ENCODE measurements around the gene SSTR1. TPM values are rescaled to one million over a fixed set of nuclear protein-coding genes. Genes with fewer than 3 reads are reported as not detected.

SSTR1 gene
- total RNA-seq, 2 experiments from 2014 or later, result not detected

DNA sequence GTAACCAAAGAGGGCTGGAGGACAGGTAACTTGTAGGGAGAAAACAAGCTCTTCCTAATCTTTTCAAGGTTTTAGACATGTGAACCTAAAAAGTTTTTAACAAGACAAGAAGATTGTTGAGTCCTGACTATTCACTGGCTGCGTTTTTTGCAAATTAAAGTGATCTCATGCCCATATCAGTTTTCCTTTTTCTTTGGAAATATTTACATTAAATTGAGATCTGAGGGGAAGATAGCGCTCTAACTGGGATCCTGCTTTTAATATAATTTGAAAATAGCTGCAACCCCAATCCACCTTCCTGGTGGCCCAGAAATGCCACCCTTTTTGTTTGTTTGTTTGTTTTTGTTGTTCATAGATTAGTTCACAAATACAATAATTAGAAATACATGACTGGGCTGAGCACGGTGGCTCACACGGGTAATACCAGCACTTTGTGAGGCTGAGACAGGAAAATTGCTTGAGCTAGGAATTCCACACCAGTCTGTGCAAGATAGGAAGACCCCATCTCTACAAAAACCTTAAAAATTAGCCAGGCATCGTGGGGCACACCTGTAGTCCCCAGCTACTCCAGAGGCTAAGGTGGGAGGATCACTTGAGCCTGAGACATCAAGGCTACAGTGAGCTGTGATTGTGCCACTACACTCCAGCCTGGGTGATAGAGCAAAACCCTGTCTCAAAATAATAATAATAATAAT lies 2.4 kb upstream of the SSTR1 start:
- Mint-ChIP-seq H3K9me3 (no peaks in the 10 kb centered on the region), H3K36me3 (no peaks in the 10 kb centered on the region), H3K27me3 (peaks cover 36% of the 10 kb centered on the region), H3K27ac (no peak overlapping the region), H3K4me1 (ENCODE audit: low read depth) (peaks cover 17% of the 10 kb centered on the region), H3K4me3 (no peak overlapping the region)
- ChIA-PET CTCF (interaction anchor here (0.7 kb wide), 1 partner anchor 47 kb away, joined by 3 read pairs; no protein-coding TSS in a partner anchor), POLR2A (no interaction called here)
- intact Hi-C loops (cut with micrococcal nuclease), result loop anchor here (5.0 kb wide), 1 partner anchor 52 kb away; the partner anchor contains the start of gene CLEC14A
- DNase-seq, result no peak

DNA sequence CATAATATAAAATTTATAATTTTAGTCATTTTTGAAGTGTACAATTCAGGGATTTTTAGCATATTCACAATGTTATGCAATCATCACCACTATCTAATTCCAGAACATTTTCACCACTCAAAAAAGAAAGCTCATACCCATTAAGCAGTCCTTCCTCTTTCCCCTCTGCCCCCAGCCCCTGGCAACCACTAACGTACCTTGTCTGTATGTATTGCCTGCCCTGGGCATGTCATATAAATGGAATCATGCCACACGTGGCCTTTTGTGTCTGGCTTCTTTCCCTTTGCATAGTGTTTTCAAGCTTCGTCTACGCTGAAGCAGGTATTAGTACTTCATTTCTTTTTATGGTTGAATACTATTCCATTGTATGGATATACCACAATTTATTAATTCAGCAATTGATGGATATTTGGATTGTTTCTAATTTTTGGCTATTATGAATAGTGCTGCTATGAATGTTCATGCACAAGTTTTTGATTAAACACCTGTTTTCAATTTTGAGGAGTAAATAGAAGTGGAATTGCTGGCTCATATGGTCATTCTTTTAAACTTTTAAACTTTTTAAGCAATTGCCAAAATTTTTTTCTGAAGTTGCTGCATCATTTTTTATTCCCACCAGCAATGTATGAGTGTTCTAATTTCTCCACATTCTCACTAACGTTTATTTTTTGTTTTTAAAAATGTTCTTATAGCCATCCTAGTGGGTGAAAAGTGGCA lies 1.6 kb upstream of the SSTR1 start:
- CTCF ChIA-PET, result no interaction called here
- Mint-ChIP-seq H3K27ac (no peak overlapping the region), H3K4me1 (ENCODE audit: low read depth) (peaks cover 22% of the 10 kb centered on the region), H3K27me3 (peaks cover 44% of the 10 kb centered on the region), H3K36me3 (no peaks in the 10 kb centered on the region), H3K4me3 (no peak overlapping the region), H3K9me3 (no peaks in the 10 kb centered on the region)
- no peak for DNase-seq
- intact Hi-C loops (cut with micrococcal nuclease), result loop anchor here (5.0 kb wide), 1 partner anchor 51 kb away; the partner anchor contains the start of gene CLEC14A
- POLR2A ChIA-PET, result no interaction called here

DNA sequence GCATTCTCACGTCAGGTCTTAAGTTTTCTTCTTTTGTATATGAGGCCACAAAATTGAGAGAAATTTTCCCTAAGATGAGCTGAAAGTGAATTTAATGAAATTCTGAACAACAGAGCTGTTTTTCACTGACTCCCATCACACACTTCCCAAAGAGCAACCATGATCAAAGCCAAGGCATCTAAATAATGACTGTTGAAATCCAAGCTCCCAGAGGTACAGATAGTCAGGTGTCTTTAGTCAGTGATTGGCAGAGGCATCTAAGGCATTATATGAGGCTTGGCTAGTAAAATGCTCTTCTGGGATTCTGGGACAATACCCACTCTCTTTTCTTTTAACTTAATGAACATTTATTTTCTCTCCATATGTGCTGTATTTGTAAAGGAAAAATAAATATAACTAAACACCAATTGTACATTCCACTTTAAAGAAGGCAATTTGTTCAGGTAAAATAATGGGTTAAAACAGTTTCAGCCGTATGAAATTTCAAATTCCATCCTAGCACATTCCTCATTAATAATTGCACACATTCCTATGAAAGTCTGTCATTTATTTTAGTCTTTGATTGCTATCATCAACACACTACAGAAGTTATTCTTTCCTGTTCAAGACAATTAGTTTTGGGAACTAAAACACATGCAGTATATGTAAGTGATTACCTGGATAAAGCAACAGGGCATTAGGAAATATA lies 871 bp upstream of the SSTR1 start:
- ChIA-PET CTCF (no interaction called here), POLR2A (no interaction called here)
- H3K27ac Mint-ChIP-seq, result no peak overlapping the region
- peaks cover 24% of the 10 kb centered on the region for H3K4me1 Mint-ChIP-seq (ENCODE audit: low read depth)
- H3K27me3 Mint-ChIP-seq, result peaks cover 45% of the 10 kb centered on the region
- no peaks in the 10 kb centered on the region for H3K36me3 Mint-ChIP-seq
- DNase-seq, result no peak
- no peaks in the 10 kb centered on the region for H3K9me3 Mint-ChIP-seq
- no peak overlapping the region for H3K4me3 Mint-ChIP-seq
- intact Hi-C loops (cut with micrococcal nuclease), result loop anchor here (5.0 kb wide), 1 partner anchor 50 kb away; the partner anchor contains the start of gene CLEC14A

DNA sequence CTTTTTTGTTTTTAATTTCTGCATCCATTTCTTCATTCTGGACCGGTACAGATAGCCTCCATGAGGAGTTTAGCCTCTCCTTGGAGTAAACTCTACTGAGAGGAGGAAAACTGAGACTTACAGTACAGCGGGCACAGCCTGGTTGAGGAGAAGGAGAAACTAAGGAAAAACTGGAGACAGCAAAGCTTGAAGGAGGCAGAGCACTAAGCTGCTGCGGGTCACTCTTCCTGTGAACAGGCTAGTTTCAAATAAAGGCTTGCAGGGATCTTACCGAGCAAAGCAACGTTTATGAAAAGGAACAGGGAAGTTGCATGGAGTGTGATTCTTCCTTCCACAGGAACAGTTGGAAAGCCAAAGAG lies 348 bp upstream of the SSTR1 start:
- ChIA-PET CTCF (interaction anchor here (0.6 to 0.9 kb wide), 2 partner anchors 205 to 221 kb away, joined by 3 to 4 read pairs; no protein-coding TSS in a partner anchor), POLR2A (interaction anchor here (0.7 kb wide), 1 partner anchor 22 kb away, joined by 4 read pairs; no protein-coding TSS in a partner anchor)
- H3K9me3 Mint-ChIP-seq, result no peaks in the 10 kb centered on the region
- intact Hi-C loops (cut with micrococcal nuclease), result loop anchor here (5.0 kb wide), 1 partner anchor 50 kb away; the partner anchor contains the start of gene CLEC14A
- H3K4me1 Mint-ChIP-seq (ENCODE audit: low read depth), result peaks cover 25% of the 10 kb centered on the region
- no peaks in the 10 kb centered on the region for H3K36me3 Mint-ChIP-seq
- DNase-seq, result no peak
- no peak overlapping the region for H3K4me3 Mint-ChIP-seq
- H3K27me3 Mint-ChIP-seq, result peaks cover 47% of the 10 kb centered on the region
- no peak overlapping the region for H3K27ac Mint-ChIP-seq

DNA sequence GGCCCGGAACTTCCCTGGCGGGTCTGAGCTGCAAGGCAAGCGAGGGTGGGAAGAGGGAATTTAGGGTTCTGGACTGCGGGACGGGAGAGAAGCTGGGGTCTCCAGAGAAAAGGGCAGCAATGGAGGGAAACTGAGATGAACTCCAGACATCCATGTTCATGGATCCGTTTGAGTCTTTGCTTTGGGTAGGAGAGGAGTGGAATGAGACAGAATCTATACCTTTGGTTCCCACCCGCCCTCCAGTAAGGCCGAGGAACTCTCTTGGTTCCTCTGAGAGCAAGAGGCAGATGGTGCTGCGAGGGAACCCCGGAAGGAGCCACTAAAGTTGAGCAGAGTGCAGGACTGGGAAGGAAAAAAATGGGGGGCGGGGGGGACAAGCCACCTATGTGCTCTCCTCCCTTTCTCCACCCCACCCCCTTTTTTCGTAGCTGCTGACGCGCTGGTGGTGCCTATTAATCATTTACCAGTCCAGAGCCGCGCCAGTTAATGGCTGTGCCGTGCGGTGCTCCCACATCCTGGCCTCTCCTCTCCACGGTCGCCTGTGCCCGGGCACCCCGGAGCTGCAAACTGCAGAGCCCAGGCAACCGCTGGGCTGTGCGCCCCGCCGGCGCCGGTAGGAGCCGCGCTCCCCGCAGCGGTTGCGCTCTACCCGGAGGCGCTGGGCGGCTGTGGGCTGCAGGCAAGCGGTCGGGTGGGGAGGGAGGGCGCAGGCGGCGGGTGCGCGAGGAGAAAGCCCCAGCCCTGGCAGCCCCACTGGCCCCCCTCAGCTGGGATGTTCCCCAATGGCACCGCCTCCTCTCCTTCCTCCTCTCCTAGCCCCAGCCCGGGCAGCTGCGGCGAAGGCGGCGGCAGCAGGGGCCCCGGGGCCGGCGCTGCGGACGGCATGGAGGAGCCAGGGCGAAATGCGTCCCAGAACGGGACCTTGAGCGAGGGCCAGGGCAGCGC lies 1.2 kb downstream of the SSTR1 start:
- intact Hi-C loops (cut with micrococcal nuclease), result loop anchor here (5.0 kb wide), 1 partner anchor 48 kb away; the partner anchor contains the start of gene CLEC14A

DNA sequence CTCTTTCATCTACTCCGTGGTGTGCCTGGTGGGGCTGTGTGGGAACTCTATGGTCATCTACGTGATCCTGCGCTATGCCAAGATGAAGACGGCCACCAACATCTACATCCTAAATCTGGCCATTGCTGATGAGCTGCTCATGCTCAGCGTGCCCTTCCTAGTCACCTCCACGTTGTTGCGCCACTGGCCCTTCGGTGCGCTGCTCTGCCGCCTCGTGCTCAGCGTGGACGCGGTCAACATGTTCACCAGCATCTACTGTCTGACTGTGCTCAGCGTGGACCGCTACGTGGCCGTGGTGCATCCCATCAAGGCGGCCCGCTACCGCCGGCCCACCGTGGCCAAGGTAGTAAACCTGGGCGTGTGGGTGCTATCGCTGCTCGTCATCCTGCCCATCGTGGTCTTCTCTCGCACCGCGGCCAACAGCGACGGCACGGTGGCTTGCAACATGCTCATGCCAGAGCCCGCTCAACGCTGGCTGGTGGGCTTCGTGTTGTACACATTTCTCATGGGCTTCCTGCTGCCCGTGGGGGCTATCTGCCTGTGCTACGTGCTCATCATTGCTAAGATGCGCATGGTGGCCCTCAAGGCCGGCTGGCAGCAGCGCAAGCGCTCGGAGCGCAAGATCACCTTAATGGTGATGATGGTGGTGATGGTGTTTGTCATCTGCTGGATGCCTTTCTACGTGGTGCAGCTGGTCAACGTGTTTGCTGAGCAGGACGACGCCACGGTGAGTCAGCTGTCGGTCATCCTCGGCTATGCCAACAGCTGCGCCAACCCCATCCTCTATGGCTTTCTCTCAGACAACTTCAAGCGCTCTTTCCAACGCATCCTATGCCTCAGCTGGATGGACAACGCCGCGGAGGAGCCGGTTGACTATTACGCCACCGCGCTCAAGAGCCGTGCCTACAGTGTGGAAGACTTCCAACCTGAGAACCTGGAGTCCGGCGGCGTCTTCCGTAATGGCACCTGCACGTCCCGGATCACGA lies 2.2 kb downstream of the SSTR1 start:
- no peaks in the 10 kb centered on the region for H3K36me3 Mint-ChIP-seq
- peak overlapping the region; percentile 43 for H3K4me3 Mint-ChIP-seq
- intact Hi-C loops (cut with micrococcal nuclease), result loop anchor here (5.0 kb wide), 2 partner anchors 47 to 613 kb away; partner anchors contain the start of genes CLEC14A, FOXA1 and TTC6
- ChIA-PET POLR2A (no interaction called here), CTCF (interaction anchor here (1.2 kb wide), 1 partner anchor 13 kb away, joined by 3 read pairs; no protein-coding TSS in a partner anchor)
- peak; percentile 9 for DNase-seq
- H3K4me1 Mint-ChIP-seq (ENCODE audit: low read depth), result peaks cover 25% of the 10 kb centered on the region
- H3K27me3 Mint-ChIP-seq, result peaks cover 54% of the 10 kb centered on the region
- H3K27ac Mint-ChIP-seq, result no peak overlapping the region
- no peaks in the 10 kb centered on the region for H3K9me3 Mint-ChIP-seq

More for the DNA sequence above, 1.2 kb downstream of the SSTR1 start:
- CTCF ChIA-PET, result no interaction called here
- H3K4me3 Mint-ChIP-seq, result peak overlapping the region; percentile 52
- no peaks in the 10 kb centered on the region for H3K9me3 Mint-ChIP-seq
- H3K36me3 Mint-ChIP-seq, result no peaks in the 10 kb centered on the region
- peak; percentile 25 for DNase-seq
- H3K4me1 Mint-ChIP-seq (ENCODE audit: low read depth), result peaks cover 25% of the 10 kb centered on the region
- peak overlapping the region; percentile 6 for H3K27ac Mint-ChIP-seq
- H3K27me3 Mint-ChIP-seq, result peaks cover 54% of the 10 kb centered on the region
- POLR2A ChIA-PET, result no interaction called here

DNA sequence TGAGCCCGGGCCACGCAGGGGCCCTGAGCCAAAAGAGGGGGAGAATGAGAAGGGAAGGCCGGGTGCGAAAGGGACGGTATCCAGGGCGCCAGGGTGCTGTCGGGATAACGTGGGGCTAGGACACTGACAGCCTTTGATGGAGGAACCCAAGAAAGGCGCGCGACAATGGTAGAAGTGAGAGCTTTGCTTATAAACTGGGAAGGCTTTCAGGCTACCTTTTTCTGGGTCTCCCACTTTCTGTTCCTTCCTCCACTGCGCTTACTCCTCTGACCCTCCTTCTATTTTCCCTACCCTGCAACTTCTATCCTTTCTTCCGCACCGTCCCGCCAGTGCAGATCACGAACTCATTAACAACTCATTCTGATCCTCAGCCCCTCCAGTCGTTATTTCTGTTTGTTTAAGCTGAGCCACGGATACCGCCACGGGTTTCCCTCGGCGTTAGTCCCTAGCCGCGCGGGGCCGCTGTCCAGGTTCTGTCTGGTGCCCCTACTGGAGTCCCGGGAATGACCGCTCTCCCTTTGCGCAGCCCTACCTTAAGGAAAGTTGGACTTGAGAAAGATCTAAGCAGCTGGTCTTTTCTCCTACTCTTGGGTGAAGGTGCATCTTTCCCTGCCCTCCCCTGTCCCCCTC lies 3.0 kb downstream of the SSTR1 start:
- peaks cover 54% of the 10 kb centered on the region for H3K27me3 Mint-ChIP-seq
- peaks cover 25% of the 10 kb centered on the region for H3K4me1 Mint-ChIP-seq (ENCODE audit: low read depth)
- no peak for DNase-seq
- intact Hi-C loops (cut with micrococcal nuclease), result loop anchor here (5.0 kb wide), 1 partner anchor 613 kb away; the partner anchor contains the start of genes FOXA1 and TTC6
- CTCF ChIA-PET, result interaction anchor here (0.6 to 1.2 kb wide), 4 partner anchors 13 to 632 kb away, joined by 3 read pairs; no protein-coding TSS in a partner anchor
- H3K27ac Mint-ChIP-seq, result no peak overlapping the region
- no peaks in the 10 kb centered on the region for H3K9me3 Mint-ChIP-seq
- no peak overlapping the region for H3K4me3 Mint-ChIP-seq
- no peaks in the 10 kb centered on the region for H3K36me3 Mint-ChIP-seq
- POLR2A ChIA-PET, result no interaction called here

DNA sequence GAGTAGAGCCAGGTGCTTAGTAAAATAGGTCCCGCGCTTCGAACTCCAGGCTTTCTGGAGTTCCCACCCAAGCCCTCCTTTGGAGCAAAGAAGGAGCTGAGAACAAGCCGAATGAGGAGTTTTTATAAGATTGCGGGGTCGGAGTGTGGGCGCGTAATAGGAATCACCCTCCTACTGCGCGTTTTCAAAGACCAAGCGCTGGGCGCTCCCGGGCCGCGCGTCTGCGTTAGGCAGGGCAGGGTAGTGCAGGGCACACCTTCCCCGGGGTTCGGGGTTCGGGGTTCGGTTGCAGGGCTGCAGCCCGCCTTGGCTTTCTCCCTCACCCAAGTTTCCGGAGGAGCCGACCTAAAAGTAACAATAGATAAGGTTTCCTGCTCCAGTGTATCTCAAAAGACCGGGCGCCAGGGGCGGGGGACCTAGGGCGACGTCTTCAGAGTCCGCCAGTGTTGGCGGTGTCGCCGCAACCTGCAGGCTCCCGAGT lies 3.6 kb downstream of the SSTR1 start:
- Mint-ChIP-seq H3K36me3 (no peaks in the 10 kb centered on the region), H3K4me1 (ENCODE audit: low read depth) (peaks cover 25% of the 10 kb centered on the region), H3K27ac (no peak overlapping the region), H3K27me3 (peaks cover 52% of the 10 kb centered on the region), H3K4me3 (no peak overlapping the region), H3K9me3 (no peaks in the 10 kb centered on the region)
- no peak for DNase-seq
- POLR2A ChIA-PET, result no interaction called here
- intact Hi-C loops (cut with micrococcal nuclease), result loop anchor here (5.0 kb wide), 1 partner anchor 614 kb away; the partner anchor contains the start of genes FOXA1 and TTC6
- CTCF ChIA-PET, result interaction anchor here (0.6 to 1.2 kb wide), 4 partner anchors 14 to 631 kb away, joined by 3 read pairs; no protein-coding TSS in a partner anchor

DNA sequence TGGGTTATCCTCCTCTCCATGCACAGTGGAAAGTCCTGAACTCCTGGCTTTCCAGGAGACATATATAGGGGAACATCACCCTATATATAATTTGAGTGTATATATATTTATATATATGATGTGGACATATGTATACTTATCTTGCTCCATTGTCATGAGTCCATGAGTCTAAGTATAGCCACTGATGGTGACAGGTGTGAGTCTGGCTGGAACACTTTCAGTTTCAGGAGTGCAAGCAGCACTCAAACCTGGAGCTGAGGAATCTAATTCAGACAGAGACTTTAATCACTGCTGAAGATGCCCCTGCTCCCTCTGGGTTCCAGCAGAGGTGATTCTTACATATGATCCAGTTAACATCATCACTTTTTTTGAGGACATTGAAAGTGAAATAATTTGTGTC lies 4.4 kb downstream of the SSTR1 start:
- intact Hi-C loops (cut with micrococcal nuclease), result loop anchor here (5.0 kb wide), 1 partner anchor 615 kb away; the partner anchor contains the start of genes FOXA1 and TTC6
- ChIA-PET CTCF (no interaction called here), POLR2A (no interaction called here)
- Mint-ChIP-seq H3K27ac (no peak overlapping the region), H3K27me3 (peaks cover 45% of the 10 kb centered on the region), H3K36me3 (no peaks in the 10 kb centered on the region), H3K4me1 (ENCODE audit: low read depth) (peaks cover 25% of the 10 kb centered on the region), H3K4me3 (no peak overlapping the region), H3K9me3 (no peaks in the 10 kb centered on the region)
- DNase-seq, result no peak

DNA sequence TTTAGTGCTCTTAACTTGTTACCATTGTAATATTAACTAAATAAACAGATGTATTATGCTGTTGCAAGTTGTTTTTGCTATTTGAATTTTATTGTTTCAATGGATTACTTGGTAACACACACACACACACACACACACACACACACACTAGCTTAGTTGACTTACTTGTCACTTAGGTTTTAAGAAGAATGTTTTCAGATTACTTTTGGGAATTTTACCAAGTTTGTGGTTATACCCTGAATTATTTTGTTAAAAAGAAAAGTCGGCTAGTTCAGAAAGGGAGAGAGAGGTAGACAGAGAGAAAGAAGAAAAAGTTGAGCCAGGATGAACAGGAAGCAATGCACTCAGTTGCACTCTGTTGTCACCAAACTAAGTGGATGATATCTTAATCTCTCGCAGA lies 5.3 kb downstream of the SSTR1 start:
- H3K36me3 Mint-ChIP-seq, result no peaks in the 10 kb centered on the region
- no peak overlapping the region for H3K27ac Mint-ChIP-seq
- H3K4me3 Mint-ChIP-seq, result no peak overlapping the region
- CTCF ChIA-PET, result no interaction called here
- H3K27me3 Mint-ChIP-seq, result peaks cover 36% of the 10 kb centered on the region
- no peaks in the 10 kb centered on the region for H3K9me3 Mint-ChIP-seq
- POLR2A ChIA-PET, result no interaction called here
- intact Hi-C loops (cut with micrococcal nuclease), result loop anchor here (5.0 kb wide), 1 partner anchor 616 kb away; the partner anchor contains the start of genes FOXA1 and TTC6
- no peak for DNase-seq
- H3K4me1 Mint-ChIP-seq (ENCODE audit: low read depth), result peaks cover 25% of the 10 kb centered on the region
